Esophagus muscularis mucosa (tissue), 4 donors: ENCODE results near the gene DAZAP1. TPM values are rescaled to one million over a fixed set of nuclear protein-coding genes. Genes with fewer than 3 reads are reported as not detected.

Source experiments
- DNase-seq: peaks from one replicate; pipeline ENCODE4 v3.0.0-alpha.2; 2017; ENCODE audit errors: extremely low spot score
- H3K27ac ChIP-seq, 4 donors: fragments of 200-600 bp; sonication (generic); replicated peaks in 1 of 4; 1 replicate in 3 of 4; 2 replicates in 1 of 4; pipeline ENCODE4 v1.5.1; 2016 to 2019; ENCODE audit warnings: mild to moderate bottlenecking in 1 of 4
- H3K27me3 ChIP-seq, 4 donors: fragments of 200-600 bp; sonication (generic); one replicate each; pipeline versions ENCODE4 v1.5.1 to v1.6.0; 2016 to 2019
- H3K36me3 ChIP-seq, 4 donors: fragments of 200-600 bp; sonication (generic); one replicate each; pipeline ENCODE4 v1.5.1; 2016 to 2019
- H3K4me1 ChIP-seq, 4 donors: fragments of 200-600 bp; sonication (generic); one replicate each; pipeline ENCODE4 v1.5.1; 2016 to 2019
- H3K4me3 ChIP-seq, 4 donors: fragments of 200-600 bp; sonication (generic); 1 replicate in 2 of 4; 2 replicates in 2 of 4; pipeline ENCODE4 v1.5.1; 2016 to 2019; ENCODE audit warnings: mild to moderate bottlenecking in 4 of 4, moderate library complexity in 1 of 4
- H3K9me3 ChIP-seq, 4 donors: fragments of 200-600 bp; sonication (generic); 1 replicate in 3 of 4; 2 replicates in 1 of 4; pipeline ENCODE4 v1.5.1; 2016 to 2019
- CTCF ChIP-seq, 3 experiments: fragments of 200-600 bp in 2 of 3; fragments of 450-650 bp in 1 of 3; sonication (generic) in 2 of 3; IDR thresholded peaks; one replicate each; pipeline ENCODE4 v1.5.1; 2017 to 2019; ENCODE audit warnings: antibody characterized with exemption in 3 of 3, mild to moderate bottlenecking in 2 of 3, moderate library complexity in 1 of 3
- EP300 ChIP-seq: sonication (generic); formaldehyde crosslinking; IDR thresholded peaks from one replicate; pipeline ENCODE4 v1.6.1; 2017; ENCODE audit warnings: antibody characterized with exemption
- POLR2A ChIP-seq: fragments of 450-650 bp; IDR thresholded peaks from one replicate; pipeline ENCODE4 v1.6.1; 2017; ENCODE audit warnings: antibody characterized with exemption, moderate library complexity, mild to moderate bottlenecking, low read depth
- POLR2AphosphoS5 ChIP-seq, 2 donors: sonication (generic); formaldehyde crosslinking; IDR thresholded peaks; one replicate each; pipeline ENCODE4 v1.6.1; 2017; ENCODE audit warnings: antibody characterized with exemption in 2 of 2
- WGBS: methylation state at CpG from one replicate; pipeline ENCODE4 v1.1.5; 2018; 5-methylcytosine and 5-hydroxymethylcytosine counted together
- intact Hi-C: fragments of 100-400 bp; cut with DNase I; formaldehyde crosslinking; loops from one replicate; pipeline ENCODE4 v1.15.1; 2023
- total RNA-seq, 4 donors: library from RNA; depleted of rRNA; stranded (reverse); fragments of >200 nt; gene quantifications; one replicate each; pipeline versions ENCODE4 v1.1.0 to v1.2.1, GENCODE V29; 2016

Gene DAZAP1
- total RNA-seq, 4 donors from 2014 or later: 44.9 to 79.4 (median 52.9) TPM

- DNase-seq: no peak
- WGBS: 82% methylated on average over 12 of the region's 14 CpGs
- H3K4me3 ChIP-seq: no peak overlapping the region
- H3K9me3 ChIP-seq: no peaks in the 10 kb centered on the region
- H3K36me3 ChIP-seq: peaks cover 63 to 99% (median 95%) of the 10 kb centered on the region in 4 donors
- peaks cover 0 to 12% (median 0%) of the 10 kb centered on the region in 4 donors for H3K4me1 ChIP-seq
- TF ChIP-seq EP300 (no peak), CTCF (IDR thresholded peaks at IDR 0.05) (no peak), POLR2A (no peak), POLR2AphosphoS5 (IDR thresholded peaks at IDR 0.05) (no peak)
- H3K27ac ChIP-seq: no peak overlapping the region
- intact Hi-C loops: no loop called here
- H3K27me3 ChIP-seq: no peaks in the 10 kb centered on the region
These were observed 22.9 kb downstream of the DAZAP1 start for GRCh38 chr19:1430246-1430645.

- Histone ChIP-seq H3K27me3 (no peaks in the 10 kb centered on the region), H3K27ac (no peak overlapping the region), H3K4me3 (no peak overlapping the region), H3K36me3 (peaks cover 56 to 89% (median 84%) of the 10 kb centered on the region in 4 donors), H3K9me3 (no peaks in the 10 kb centered on the region), H3K4me1 (peaks cover 0 to 12% (median 0%) of the 10 kb centered on the region in 4 donors)
- no peak for TF ChIP-seq POLR2A
- no peak for TF ChIP-seq POLR2AphosphoS5 (IDR thresholded peaks at IDR 0.05)
- TF ChIP-seq EP300: no peak
- no peak for TF ChIP-seq CTCF (IDR thresholded peaks at IDR 0.05)
- no peak for DNase-seq
- 88% methylated on average over 14 of the region's 24 CpGs for WGBS
- intact Hi-C loops: no loop called here
These were observed 24.5 kb downstream of the DAZAP1 start for GRCh38 chr19:1431759-1432506.

- TF ChIP-seq CTCF (IDR thresholded peaks at IDR 0.05) (no peak), POLR2A (no peak), POLR2AphosphoS5 (IDR thresholded peaks at IDR 0.05) (no peak), EP300 (no peak)
- H3K36me3 ChIP-seq: peaks cover 56 to 84% (median 79%) of the 10 kb centered on the region in 4 donors
- no peaks in the 10 kb centered on the region for H3K27me3 ChIP-seq
- no peak overlapping the region for H3K27ac ChIP-seq
- intact Hi-C loops: no loop called here
- H3K4me3 ChIP-seq: no peak overlapping the region
- WGBS: 89% methylated on average over 13 of the region's 16 CpGs
- peaks cover 0 to 12% (median under 1%) of the 10 kb centered on the region in 4 donors for H3K4me1 ChIP-seq
- no peaks in the 10 kb centered on the region for H3K9me3 ChIP-seq
- DNase-seq: no peak
These were observed 25.1 kb downstream of the DAZAP1 start for GRCh38 chr19:1432507-1432887.

- DNase-seq: no peak
- no peak overlapping the region for H3K4me3 ChIP-seq
- no peaks in the 10 kb centered on the region for H3K27me3 ChIP-seq
- H3K4me1 ChIP-seq: peaks cover 4 to 12% (median 6%) of the 10 kb centered on the region in 4 donors
- WGBS: 90% methylated on average over 12 of the region's 47 CpGs
- H3K27ac ChIP-seq: no peak overlapping the region
- H3K36me3 ChIP-seq: peaks cover 56 to 76% (median 73%) of the 10 kb centered on the region in 4 donors
- H3K9me3 ChIP-seq: no peaks in the 10 kb centered on the region
- TF ChIP-seq POLR2A: no peak
- no peak for TF ChIP-seq CTCF (IDR thresholded peaks at IDR 0.05)
- no peak for TF ChIP-seq POLR2AphosphoS5 (IDR thresholded peaks at IDR 0.05)
- TF ChIP-seq EP300: no peak
- intact Hi-C loops: no loop called here
These were observed 26.0 kb downstream of the DAZAP1 start for GRCh38 chr19:1433119-1434039.
